HPDE6-E6E7 (cell line): ENCODE measurements around the gene BTBD17.
A peak's percentile ranks its signal among the peaks of the same experiment; 100 is the strongest.

ENCODE experiments used
- DNase-seq: peaks from one replicate; pipeline ENCODE4 v3.0.0; 2011; ENCODE audit warnings: missing footprints; ENCODE audit errors: extremely low spot score

BTBD17 gene

GRCh38 chr17:74387365-74388218 is 25.9 kb upstream of the BTBD17 start:
- DNase-seq = no peak

- DNase-seq = no peak
Observed at GRCh38 chr17:74386386-74386785, 24.7 kb upstream of the BTBD17 start.

GRCh38 chr17:74385201-74385600 is 23.5 kb upstream of the BTBD17 start:
- DNase-seq = no peak

GRCh38 chr17:74383141-74383540 is 21.5 kb upstream of the BTBD17 start:
- no peak for DNase-seq

- DNase-seq = no peak
Observed at GRCh38 chr17:74380959-74381808, 19.5 kb upstream of the BTBD17 start.

- peak; percentile 66 for DNase-seq
Observed at GRCh38 chr17:74380086-74380958, 18.7 kb upstream of the BTBD17 start.

GRCh38 chr17:74379495-74380085 is 17.9 kb upstream of the BTBD17 start:
- DNase-seq = peak; percentile 66

- DNase-seq = no peak
Observed at GRCh38 chr17:74374858-74375257, 13.2 kb upstream of the BTBD17 start.

GRCh38 chr17:74373838-74374606 is 12.4 kb upstream of the BTBD17 start:
- no peak for DNase-seq

- DNase-seq = no peak
Observed at GRCh38 chr17:74372426-74372825, 10.8 kb upstream of the BTBD17 start.

GRCh38 chr17:74371653-74372147 is 10.0 kb upstream of the BTBD17 start:
- no peak for DNase-seq

GRCh38 chr17:74369665-74370490 is 8.2 kb upstream of the BTBD17 start:
- no peak for DNase-seq

GRCh38 chr17:74369221-74369620 is 7.6 kb upstream of the BTBD17 start:
- no peak for DNase-seq

GRCh38 chr17:74368341-74369081 is 6.8 kb upstream of the BTBD17 start:
- peak; percentile 46 for DNase-seq

GRCh38 chr17:74367206-74367605 is 5.5 kb upstream of the BTBD17 start, which contains the start of gene GPR142:
Gene GPR142, plus strand, starts transcription at chr17:74367506. Its CDS starts 2,035 bp downstream, at chr17:74369541.
- DNase-seq = no peak

- DNase-seq = no peak
Observed at GRCh38 chr17:74362810-74363498, 1.3 kb upstream of the BTBD17 start.

GRCh38 chr17:74362069-74362405 is 369 bp upstream of the BTBD17 start:
- no peak for DNase-seq

- no peak for DNase-seq
Observed at GRCh38 chr17:74360899-74361229, 804 bp downstream of the BTBD17 start.
